Kidney (tissue), 22 donors: ENCODE data around the gene IFT74. TPM values are rescaled to one million over a fixed set of nuclear protein-coding genes. Genes with fewer than 3 reads are reported as not detected.

Source experiments
- DNase-seq, 5 donors: peaks; one replicate each; pipeline ENCODE4 v3.0.0-alpha.2; 2013 to 2020
- FAIRE-seq: peaks from 2 replicates; lab custom pipeline; 2012; peaks lifted over from hg19 to GRCh38; lab: Jason Lieb, UNC
- H3K27ac ChIP-seq, 2 donors: one replicate each; pipeline ENCODE4 v1.7.0; 2013; ENCODE audit warnings: low read depth in 2 of 2, low read length in 2 of 2, inconsistent platforms in 1 of 2
- H3K27me3 ChIP-seq: one replicate; pipeline ENCODE4 v1.7.1; 2013; ENCODE audit warnings: low read length, inconsistent platforms; ENCODE audit not compliant: control insufficient read depth, insufficient read depth
- H3K36me3 ChIP-seq, 3 donors: one replicate each; pipeline versions ENCODE4 v1.7.0 to v1.7.1; 2013; ENCODE audit warnings: low read length in 3 of 3, control low read depth in 1 of 3, inconsistent platforms in 1 of 3; ENCODE audit not compliant: insufficient read depth in 3 of 3, control insufficient read depth in 2 of 3
- H3K4me1 ChIP-seq, 3 donors: one replicate each; pipeline versions ENCODE4 v1.7.0 to v1.7.1; 2013; ENCODE audit warnings: low read length in 3 of 3, inconsistent platforms in 1 of 3, low read depth in 1 of 3; ENCODE audit not compliant: control insufficient read depth in 2 of 3, insufficient read depth in 2 of 3
- H3K4me3 ChIP-seq, 3 donors: one replicate each; pipeline versions ENCODE4 v1.7.0 to v1.8.1; 2013; ENCODE audit warnings: low read length in 3 of 3, control low read depth in 1 of 3, inconsistent platforms in 1 of 3
- H3K9ac ChIP-seq, 3 donors: one replicate each; pipeline versions ENCODE4 v1.7.0 to v1.7.1; 2013; ENCODE audit warnings: low read length in 3 of 3, control low read depth in 1 of 3, inconsistent platforms in 1 of 3
- H3K9me3 ChIP-seq, 3 donors: one replicate each; pipeline versions ENCODE4 v1.7.0 to v1.7.1; 2013; ENCODE audit warnings: low read length in 3 of 3, control low read depth in 1 of 3, inconsistent platforms in 1 of 3; ENCODE audit not compliant: control insufficient read depth in 2 of 3, insufficient read depth in 1 of 3
- intact Hi-C: fragments of 100-400 bp; cut with DNase I; formaldehyde crosslinking; loops from one replicate; pipeline ENCODE4 v1.11.1; 2022
- long read RNA-seq, 10 donors: library from polyadenylated mRNA in 1 of 10; unstranded in 1 of 10; transcript quantifications; one replicate each; pipeline ENCODE4 v2.0.0 and lab custom pipeline, GENCODE V29; 2021 to 2026
- polyA plus RNA-seq: library from polyadenylated mRNA; stranded (reverse); fragments of 350-450 nt; fragmentation: Illumina TruSeq; extraction: RNeasy Lipid Tissue Mini Kit (QIAGEN cat#74804); gene quantifications from one replicate; pipeline ENCODE4 v1.2.3, GENCODE V29; 2014; ENCODE audit warnings: low read depth, low replicate concordance; ENCODE audit not compliant: insufficient read depth
- total RNA-seq: library from RNA; stranded (reverse); fragmentation: NEBNext Ultra II Directional; extraction: Animal tissue kit (Norgen Biotek cat#: 25700); gene quantifications from one replicate; pipeline ENCODE4 v1.2.1, GENCODE V29; 2021
- TF ChIP-seq, protein P1 (sequence below): IDR thresholded peaks from 3 replicates; pipeline ENCODE4 v1.5.1; 2012; ENCODE audit warnings: mild to moderate bottlenecking, moderate library complexity, borderline replicate concordance; ENCODE audit not compliant: insufficient read depth; ENCODE audit errors: extremely low read depth
- donor health status: control.
- donor health status: control.
- donor health status: control.
- donor health status: control.
- donor health status: control.
- donor health status: DM: yes; HTN: yes; CAD: no.
- donor health status: Normal renal cell carcinoma (clear cell type).

IFT74 gene
- total RNA-seq (23.5 TPM), polyA plus RNA-seq (14.1 TPM)
- long read RNA-seq, donor 1, partial matches to known transcripts = 0 of 2 reads
- long read RNA-seq, donor 1, other reads (novel, unspliced or antisense) = 0 of 2 reads
- long read RNA-seq, donor 2, partial matches to known transcripts = 5 of 8 reads
- long read RNA-seq, donor 2, other reads (novel, unspliced or antisense) = 0 of 8 reads
- long read RNA-seq, donor 3, partial matches to known transcripts = 0 of 18 reads
- long read RNA-seq, donor 3, other reads (novel, unspliced or antisense) = 17 of 18 reads
- long read RNA-seq, donor 4, partial matches to known transcripts = 0 of 2 reads
- long read RNA-seq, donor 4, other reads (novel, unspliced or antisense) = 0 of 2 reads
- long read RNA-seq, donor 5 = 0 reads
- long read RNA-seq, donor 6, partial matches to known transcripts = 5 of 8 reads
- long read RNA-seq, donor 6, other reads (novel, unspliced or antisense) = 0 of 8 reads
- long read RNA-seq, donor 7, transcript IFT74-201 (20 exons, 2,160 nt) = major isoform, 5 of 17 reads
- long read RNA-seq, donor 7, partial matches to known transcripts = 4 of 17 reads
- long read RNA-seq, donor 7, other reads (novel, unspliced or antisense) = 8 of 17 reads
- long read RNA-seq, donor 8, partial matches to known transcripts = 0 of 1 reads
- long read RNA-seq, donor 8, other reads (novel, unspliced or antisense) = 0 of 1 reads
- long read RNA-seq, donor 9 = 0 reads
- long read RNA-seq, donor 10, partial matches to known transcripts = 0 of 4 reads
- long read RNA-seq, donor 10, other reads (novel, unspliced or antisense) = 0 of 4 reads

- peak within 1 kb of the TSS; percentile 63 to 88 for H3K27ac ChIP-seq
- TF ChIP-seq, protein P1, sequence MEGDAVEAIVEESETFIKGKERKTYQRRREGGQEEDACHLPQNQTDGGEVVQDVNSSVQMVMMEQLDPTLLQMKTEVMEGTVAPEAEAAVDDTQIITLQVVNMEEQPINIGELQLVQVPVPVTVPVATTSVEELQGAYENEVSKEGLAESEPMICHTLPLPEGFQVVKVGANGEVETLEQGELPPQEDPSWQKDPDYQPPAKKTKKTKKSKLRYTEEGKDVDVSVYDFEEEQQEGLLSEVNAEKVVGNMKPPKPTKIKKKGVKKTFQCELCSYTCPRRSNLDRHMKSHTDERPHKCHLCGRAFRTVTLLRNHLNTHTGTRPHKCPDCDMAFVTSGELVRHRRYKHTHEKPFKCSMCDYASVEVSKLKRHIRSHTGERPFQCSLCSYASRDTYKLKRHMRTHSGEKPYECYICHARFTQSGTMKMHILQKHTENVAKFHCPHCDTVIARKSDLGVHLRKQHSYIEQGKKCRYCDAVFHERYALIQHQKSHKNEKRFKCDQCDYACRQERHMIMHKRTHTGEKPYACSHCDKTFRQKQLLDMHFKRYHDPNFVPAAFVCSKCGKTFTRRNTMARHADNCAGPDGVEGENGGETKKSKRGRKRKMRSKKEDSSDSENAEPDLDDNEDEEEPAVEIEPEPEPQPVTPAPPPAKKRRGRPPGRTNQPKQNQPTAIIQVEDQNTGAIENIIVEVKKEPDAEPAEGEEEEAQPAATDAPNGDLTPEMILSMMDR = no peak
- peak within 1 kb of the TSS; percentile 92 to 99 (median 97) for H3K4me3 ChIP-seq
- FAIRE-seq (peak; percentile 97), DNase-seq (peak; percentile 97 to 100 (median 99))
- peak within 1 kb of the TSS; percentile 85 to 99 (median 98) for H3K9ac ChIP-seq
- no peaks in the 10 kb centered on the region for H3K9me3 ChIP-seq
- no peaks in the 10 kb centered on the region for H3K27me3 ChIP-seq
- H3K4me1 ChIP-seq = peaks cover 0 to 9% (median 0%) of the 10 kb centered on the region in 3 donors
- no peaks in the 10 kb centered on the region for H3K36me3 ChIP-seq
- intact Hi-C loops = no loop called here
Observed at GRCh38 chr9:26955921-26956859, at the start of gene IFT74. Gene IFT74, plus strand, starts transcription at chr9:26956412. Its CDS starts 5,556 bp downstream, at chr9:26961968.

DNA sequence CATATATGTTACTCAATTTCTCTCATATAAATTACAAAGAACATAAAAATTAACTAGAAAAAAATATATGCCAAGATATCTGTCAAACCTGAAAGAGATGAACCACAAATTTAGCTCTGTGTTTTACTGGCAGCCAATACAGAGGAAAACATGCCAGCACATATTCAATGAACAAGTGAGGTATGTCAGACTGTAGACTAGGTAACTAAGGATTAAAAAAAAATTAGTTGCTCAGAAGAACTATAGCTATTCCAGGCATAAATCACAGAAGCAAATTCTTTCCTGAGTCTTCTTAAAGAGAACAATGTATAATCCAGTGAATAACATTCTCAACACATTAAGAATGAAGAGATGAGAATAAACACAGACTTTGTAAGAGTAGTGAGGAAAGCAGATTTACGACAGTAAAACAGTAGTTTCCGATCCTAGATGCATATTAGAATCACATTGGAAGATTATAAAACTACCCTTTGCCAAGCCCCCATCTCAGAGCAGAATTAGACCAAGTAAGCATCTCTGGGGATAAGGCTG is 43.0 kb upstream of the IFT74 start:
- TF ChIP-seq, protein P1 = no peak
- no peak overlapping the region for H3K4me3 ChIP-seq
- no peak overlapping the region for H3K9ac ChIP-seq
- intact Hi-C loops = no loop called here
- peaks cover 5 to 25% (median 7%) of the 10 kb centered on the region in 3 donors for H3K36me3 ChIP-seq
- DNase-seq (no peak), FAIRE-seq (no peak)
- H3K27me3 ChIP-seq = no peaks in the 10 kb centered on the region
- H3K27ac ChIP-seq = no peak overlapping the region
- no peaks in the 10 kb centered on the region for H3K9me3 ChIP-seq
- H3K4me1 ChIP-seq = no peaks in the 10 kb centered on the region

DNA sequence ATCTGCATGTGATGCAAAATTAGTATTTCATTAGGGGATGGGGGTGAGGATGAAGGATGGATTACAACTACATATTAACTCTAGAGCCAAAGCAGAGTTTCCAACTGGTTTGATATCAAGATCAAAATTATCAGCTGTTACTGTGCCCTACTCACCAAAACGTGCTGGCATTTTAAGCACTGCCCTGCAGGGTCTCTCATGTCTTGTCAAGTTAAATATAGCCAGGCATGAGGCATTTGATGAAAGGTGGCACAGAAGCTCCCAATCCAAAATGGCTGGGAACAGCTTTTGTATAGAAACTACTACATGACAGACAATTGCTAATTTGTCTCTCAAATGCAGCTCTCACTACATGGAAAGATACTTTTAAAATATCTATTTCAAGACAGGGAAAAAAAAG is 36.5 kb upstream of the IFT74 start:
- peaks cover 16 to 50% (median 25%) of the 10 kb centered on the region in 3 donors for H3K36me3 ChIP-seq
- FAIRE-seq = no peak

More for the DNA sequence above, 36.5 kb upstream of the IFT74 start:
- no peak overlapping the region for H3K27ac ChIP-seq
- H3K9ac ChIP-seq = no peak overlapping the region
- H3K27me3 ChIP-seq = no peaks in the 10 kb centered on the region
- intact Hi-C loops = no loop called here
- no peaks in the 10 kb centered on the region for H3K4me1 ChIP-seq
- no peak overlapping the region for H3K4me3 ChIP-seq
- no peaks in the 10 kb centered on the region for H3K9me3 ChIP-seq
- no peak for DNase-seq
- TF ChIP-seq, protein P1 = no peak
